Endothelial cell of umbilical vein (primary cell): ENCODE measurements around the gene LPAR1. TPM values are rescaled to one million over a fixed set of nuclear protein-coding genes. Genes with fewer than 3 reads are reported as not detected.

ENCODE experiments used
- BruUV-seq: library from RNA; stranded (reverse); fragments of 400-500 nt; replicated peaks from 2 replicates; lab custom pipeline; 2021; lab: Mats Ljungman, UMichigan
- CTCF ChIA-PET: fragments of 300-600, 350-600 bp; sonication (Branson Sonifier 250); formaldehyde crosslinking; loops from one replicate; lab custom pipeline; 2021; ENCODE audit warnings: antibody characterized with exemption, inconsistent platforms; lab: Charles Lee
- POLR2A ChIA-PET: fragments of 300-600, 350-600 bp; sonication (Branson Sonifier 250); formaldehyde crosslinking; loops from one replicate; lab custom pipeline; 2021; ENCODE audit warnings: antibody characterized with exemption, inconsistent platforms; lab: Charles Lee
- DNase-seq: peaks from one replicate; pipeline ENCODE4 v3.0.0-alpha.2; 2011; ENCODE audit warnings: low read depth, low spot score
- FAIRE-seq: peaks from 2 replicates; lab custom pipeline; 2011; peaks lifted over from hg19 to GRCh38; lab: Jason Lieb, UNC
- H2AFZ ChIP-seq: 2 replicates; pipeline ENCODE4 v1.6.0; 2012; ENCODE audit warnings: low read depth, low read length, control low read depth, inconsistent platforms
- H3K27ac ChIP-seq: 2 replicates; pipeline ENCODE4 v1.5.1; 2011; ENCODE audit warnings: low read depth, mild to moderate bottlenecking, control low read depth, low read length, moderate library complexity; ENCODE audit not compliant: insufficient read depth
- H3K27me3 ChIP-seq, 2 experiments: 2 replicates each; pipeline versions ENCODE4 v1.6.0 to v1.6.1; 2011; ENCODE audit warnings: low read length in 2 of 2, mixed read lengths in 1 of 2; ENCODE audit not compliant: control insufficient read depth in 2 of 2, insufficient read depth in 2 of 2
- H3K36me3 ChIP-seq, 2 experiments: 2 replicates in 1 of 2; 3 replicates in 1 of 2; pipeline ENCODE4 v1.5.1; 2011; ENCODE audit warnings: low read length in 2 of 2, mild to moderate bottlenecking in 1 of 2, moderate library complexity in 1 of 2; ENCODE audit not compliant: control insufficient read depth in 2 of 2, insufficient read depth in 2 of 2; ENCODE audit errors: extremely low read depth in 1 of 2
- H3K4me1 ChIP-seq: 3 replicates; pipeline ENCODE4 v1.5.1; 2011; ENCODE audit warnings: mild to moderate bottlenecking, low read length; ENCODE audit not compliant: control insufficient read depth, insufficient read depth; ENCODE audit errors: extremely low read depth
- H3K4me2 ChIP-seq: 2 replicates; pipeline ENCODE4 v1.6.1; 2011; ENCODE audit warnings: low read length, control low read depth, mixed read lengths; ENCODE audit not compliant: insufficient read depth
- H3K4me3 ChIP-seq, 3 experiments: fragments of 200-600 bp in 1 of 3; sonication (generic), shearing (Covaris generic) in 1 of 3; replicated peaks in 1 of 3; 2 replicates each; pipeline ENCODE4 v1.5.1; 2011 to 2016; ENCODE audit warnings: control low read depth in 3 of 3, low read length in 3 of 3, mild to moderate bottlenecking in 2 of 3, inconsistent platforms in 1 of 3, low read depth in 1 of 3, moderate library complexity in 1 of 3; ENCODE audit not compliant: insufficient read depth in 1 of 3
- H3K79me2 ChIP-seq: 2 replicates; pipeline ENCODE4 v1.6.0; 2012; ENCODE audit warnings: low read length, inconsistent platforms; ENCODE audit not compliant: control insufficient read depth, insufficient read depth
- H3K9ac ChIP-seq: replicated peaks from 2 replicates; pipeline ENCODE3; 2011; ENCODE audit warnings: low read length, control low read depth; ENCODE audit not compliant: insufficient read depth; ENCODE audit errors: extremely low read depth
- H3K9me1 ChIP-seq: replicated peaks from 3 replicates; pipeline ENCODE4 v1.6.0; 2011; ENCODE audit warnings: mild to moderate bottlenecking, low read length; ENCODE audit not compliant: control insufficient read depth, insufficient read depth; ENCODE audit errors: extremely low read depth
- H3K9me3 ChIP-seq: replicated peaks from 2 replicates; pipeline ENCODE4 v1.5.1; 2012; ENCODE audit warnings: low read length, inconsistent platforms; ENCODE audit not compliant: control insufficient read depth, insufficient read depth
- H4K20me1 ChIP-seq: replicated peaks from 2 replicates; pipeline ENCODE3; 2011; ENCODE audit warnings: mild to moderate bottlenecking, low read length; ENCODE audit not compliant: control insufficient read depth, insufficient read depth; ENCODE audit errors: extremely low read depth
- CTCF ChIP-seq, 2 donors: IDR thresholded peaks; 1 replicate in 1 of 2; 2 replicates in 1 of 2; pipeline ENCODE4 v1.5.1; 2011; ENCODE audit warnings: low read length in 2 of 2, mild to moderate bottlenecking in 2 of 2, moderate library complexity in 2 of 2, control low read depth in 1 of 2, inconsistent platforms in 1 of 2, low read depth in 1 of 2; ENCODE audit not compliant: insufficient read depth in 1 of 2; ENCODE audit errors: extremely low read depth in 1 of 2
- EZH2 ChIP-seq: IDR thresholded peaks from 2 replicates; pipeline ENCODE4 v1.6.1; 2012; ENCODE audit warnings: borderline replicate concordance, low read depth, mild to moderate bottlenecking, moderate library complexity, low read length, inconsistent platforms; ENCODE audit not compliant: severe bottlenecking
- FOS ChIP-seq: IDR thresholded peaks from 2 replicates; pipeline ENCODE4 v1.6.1; 2011; ENCODE audit warnings: mild to moderate bottlenecking, low read length, moderate library complexity, borderline replicate concordance; ENCODE audit not compliant: insufficient read depth
- JUN ChIP-seq: IDR thresholded peaks from 2 replicates; pipeline ENCODE4 v1.6.1; 2011; ENCODE audit warnings: borderline replicate concordance, low read depth; ENCODE audit not compliant: insufficient read length, insufficient read depth
- MYC ChIP-seq: IDR thresholded peaks from one replicate; pipeline ENCODE4 v1.6.1; 2011; ENCODE audit warnings: mild to moderate bottlenecking, low read depth, low read length
- POLR2A ChIP-seq: IDR thresholded peaks from 2 replicates; pipeline ENCODE4 v1.6.1; 2012; ENCODE audit warnings: low read depth, mild to moderate bottlenecking, control low read depth, low read length
- POLR2AphosphoS5 ChIP-seq: IDR thresholded peaks from 2 replicates; pipeline ENCODE4 v1.6.1; 2012; ENCODE audit warnings: low read depth, mild to moderate bottlenecking, control low read depth, low read length, moderate library complexity; ENCODE audit not compliant: insufficient read depth
- dilution Hi-C: fragments of 300-500 bp; cut with MboI; formaldehyde crosslinking; loops from one replicate; pipeline ENCODE4 v1.15.0; 2019; ENCODE audit warnings: low sequenced_read_pairs; ENCODE audit not compliant: extremely low pct_ligation_motif_present
- intact Hi-C: fragments of 100-400 bp; cut with micrococcal nuclease; formaldehyde crosslinking; loops from one replicate; pipeline ENCODE4 v1.10.0; 2022
- polyA plus RNA-seq, 4 experiments: library from polyadenylated mRNA; depleted of rRNA in 3 of 4; stranded (reverse) in 3 of 4; unstranded in 1 of 4; fragments of >200 nt; gene quantifications; 2 replicates each; pipeline versions ENCODE4 v1.2.1 to v1.2.3, GENCODE V29; 2011 to 2012; ENCODE audit warnings: missing spikeins in 1 of 4
- total RNA-seq: library from RNA; stranded (reverse); gene quantifications from 2 replicates; pipeline ENCODE4 v1.2.3, GENCODE V29; 2021

The LPAR1 gene
- total and polyA plus RNA-seq, 2 donors (not counting 3 experiments of a cell fraction or from before 2014, with no cell fraction given) = 0.88 to 3.0 TPM

GRCh38 chr9:110846215-110846614 is 192.1 kb downstream of the LPAR1 start:
- CTCF ChIA-PET = no interaction called here
- no peak for DNase-seq
- dilution Hi-C loops = no loop called here

More at GRCh38 chr9:110846215-110846614, 192.1 kb downstream of the LPAR1 start:
- Histone ChIP-seq H3K9me1 (no peaks in the 10 kb centered on the region), H3K4me3 (no peak overlapping the region), H3K36me3 (no peaks in the 10 kb centered on the region), H3K4me2 (no peak overlapping the region), H2AFZ (no peak overlapping the region), H3K4me1 (no peaks in the 10 kb centered on the region), H3K27me3 (no peaks in the 10 kb centered on the region), H3K9me3 (no peaks in the 10 kb centered on the region), H3K9ac (no peak overlapping the region), H4K20me1 (no peaks in the 10 kb centered on the region), H3K79me2 (no peaks in the 10 kb centered on the region), H3K27ac (no peak overlapping the region)
- BruUV-seq = no TSS peak
- POLR2A ChIA-PET = no interaction called here
- intact Hi-C loops = no loop called here
- no peak for FAIRE-seq
- TF ChIP-seq POLR2AphosphoS5 (no peak), MYC (no peak), JUN (no peak), CTCF (IDR thresholded peaks at IDR 0.05; ENCODE audit: extremely low read depth in 1 of 2, insufficient read depth in 1 of 2, low read depth in 1 of 2, low read length in 2 of 2) (no peak), FOS (no peak), EZH2 (no peak), POLR2A (no peak)
